ENCODE measurements around the gene KPNA6. TPM values are rescaled to one million over a fixed set of nuclear protein-coding genes. Genes with fewer than 3 reads are reported as not detected.

The KPNA6 gene
- total RNA-seq, 2 experiments from 2014 or later = 65.7 to 67.2 TPM

DNA sequence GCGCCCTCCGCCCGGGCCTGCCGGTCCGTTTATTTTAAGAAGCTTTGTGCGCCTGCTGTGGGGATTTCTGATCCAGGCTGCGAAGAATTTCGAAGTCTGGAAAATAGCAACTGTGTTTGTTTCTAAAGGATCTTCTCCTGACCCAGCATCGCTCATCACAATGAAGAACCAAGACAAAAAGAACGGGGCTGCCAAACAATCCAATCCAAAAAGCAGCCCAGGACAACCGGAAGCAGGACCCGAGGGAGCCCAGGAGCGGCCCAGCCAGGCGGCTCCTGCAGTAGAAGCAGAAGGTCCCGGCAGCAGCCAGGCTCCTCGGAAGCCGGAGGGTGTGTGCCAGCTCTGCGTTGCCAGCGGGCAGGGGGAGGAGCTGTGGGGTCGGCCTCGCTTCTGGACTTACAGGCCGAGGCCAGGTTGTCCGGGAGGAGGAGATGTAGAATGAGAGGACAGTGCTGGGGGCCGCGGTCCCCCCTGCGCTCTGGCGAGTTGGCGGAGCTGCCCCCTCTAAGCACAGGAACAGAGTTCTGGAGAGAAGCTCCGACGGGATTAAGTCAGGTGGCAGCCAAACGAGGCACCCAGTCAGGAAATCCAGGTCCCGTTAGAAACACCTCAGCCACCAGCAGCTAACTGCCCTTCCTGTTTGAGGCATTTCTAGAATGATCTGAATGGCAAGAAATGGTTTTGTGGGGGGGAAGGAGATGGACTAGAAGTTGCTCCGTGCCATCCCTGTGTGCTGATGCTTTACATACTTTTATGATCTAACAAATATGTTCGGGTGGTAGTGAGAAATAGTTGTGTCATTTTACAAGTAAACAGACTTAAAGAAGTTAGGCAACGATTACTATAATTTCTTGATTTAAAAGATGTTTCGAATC is 72.6 kb downstream of the KPNA6 start:
- ATAC-seq = peak; percentile 32
- peak; percentile 50 for DNase-seq
- H3K36me3 Mint-ChIP-seq (ENCODE audit: low read depth) = peaks cover 53% of the 10 kb centered on the region
- POLR2A ChIA-PET = interaction anchor here (0.6 to 2.5 kb wide), 13 partner anchors 12 to 165 kb away, joined by 3 to 20 read pairs (median 6); partner anchors contain the start of genes CCDC28B, FAM167B, IQCC and KPNA6
- H3K27ac Mint-ChIP-seq = peak overlapping the region; percentile 99
- H3K4me1 Mint-ChIP-seq (ENCODE audit: low read depth) = peaks cover 50% of the 10 kb centered on the region
- peak overlapping the region; percentile 95 for H3K4me3 Mint-ChIP-seq
- CTCF ChIA-PET = interaction anchor here (0.9 to 2.4 kb wide), 5 partner anchors 20 to 111 kb away, joined by 4 to 11 read pairs (median 6); partner anchors contain the start of genes CCDC28B, HDAC1 and TMEM39B
- no peaks in the 10 kb centered on the region for H3K27me3 Mint-ChIP-seq (ENCODE audit: low read depth)
- H3K9me3 Mint-ChIP-seq (ENCODE audit: insufficient read depth) = no peaks in the 10 kb centered on the region

DNA sequence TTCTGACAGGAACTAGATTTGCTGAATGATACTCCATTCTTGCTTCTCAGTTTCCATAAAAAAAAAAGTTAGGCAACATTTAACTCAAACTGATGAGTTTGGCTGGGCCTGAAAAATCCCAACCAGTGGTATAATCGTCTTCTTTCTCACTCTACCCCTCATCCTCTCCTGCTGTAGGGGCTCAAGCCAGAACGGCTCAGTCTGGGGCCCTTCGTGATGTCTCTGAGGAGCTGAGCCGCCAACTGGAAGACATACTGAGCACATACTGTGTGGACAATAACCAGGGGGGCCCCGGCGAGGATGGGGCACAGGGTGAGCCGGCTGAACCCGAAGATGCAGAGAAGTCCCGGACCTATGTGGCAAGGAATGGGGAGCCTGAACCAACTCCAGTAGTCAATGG is 73.2 kb downstream of the KPNA6 start:
- ATAC-seq = no peak
- ChIA-PET POLR2A (interaction anchor here (1.2 to 2.5 kb wide), 6 partner anchors 14 to 165 kb away, joined by 3 to 20 read pairs (median 6); partner anchors contain the start of genes CCDC28B and IQCC), CTCF (interaction anchor here (1.1 kb wide), 1 partner anchor 68 kb away, joined by 5 read pairs; no protein-coding TSS in a partner anchor)
- peak overlapping the region; percentile 95 for H3K4me3 Mint-ChIP-seq
- peaks cover 52% of the 10 kb centered on the region for H3K4me1 Mint-ChIP-seq (ENCODE audit: low read depth)
- no peaks in the 10 kb centered on the region for H3K27me3 Mint-ChIP-seq (ENCODE audit: low read depth)
- no peak for DNase-seq
- H3K27ac Mint-ChIP-seq = peak overlapping the region; percentile 99
- H3K36me3 Mint-ChIP-seq (ENCODE audit: low read depth) = peaks cover 55% of the 10 kb centered on the region
- no peaks in the 10 kb centered on the region for H3K9me3 Mint-ChIP-seq (ENCODE audit: insufficient read depth)

DNA sequence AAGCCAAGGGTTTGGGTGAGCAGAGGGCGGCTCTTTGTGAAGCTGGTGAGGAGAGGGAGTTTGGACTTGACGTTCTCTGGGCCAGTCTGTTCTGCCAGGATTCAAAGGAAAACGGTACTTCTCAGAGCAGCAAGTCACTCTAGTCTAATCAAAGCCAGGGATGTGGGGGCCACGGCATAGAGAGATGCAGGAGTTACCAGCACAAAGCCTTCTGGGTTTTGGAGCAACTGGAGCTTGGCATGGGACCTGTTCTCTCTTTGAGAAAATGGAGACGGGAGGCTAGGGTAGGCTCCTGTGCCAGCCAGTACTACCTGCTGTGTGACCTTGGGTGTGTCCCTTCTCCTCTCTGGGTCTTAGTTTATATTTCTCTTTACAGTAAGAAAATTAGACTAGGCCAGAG is 73.7 kb downstream of the KPNA6 start:
- DNase-seq = no peak
- Mint-ChIP-seq H3K27ac (peak overlapping the region; percentile 99), H3K36me3 (ENCODE audit: low read depth) (peaks cover 58% of the 10 kb centered on the region), H3K4me1 (ENCODE audit: low read depth) (peaks cover 57% of the 10 kb centered on the region), H3K9me3 (ENCODE audit: insufficient read depth) (no peaks in the 10 kb centered on the region), H3K27me3 (ENCODE audit: low read depth) (no peaks in the 10 kb centered on the region), H3K4me3 (peak overlapping the region; percentile 95)
- POLR2A ChIA-PET = interaction anchor here (1.2 to 2.5 kb wide), 4 partner anchors 14 to 71 kb away, joined by 3 to 20 read pairs (median 6); partner anchors contain the start of gene CCDC28B
- ATAC-seq = no peak
- CTCF ChIA-PET = interaction anchor here (1.1 kb wide), 1 partner anchor 71 kb away, joined by 4 read pairs; no protein-coding TSS in a partner anchor

- ATAC-seq = no peak
- POLR2A ChIA-PET = no interaction called here
- Mint-ChIP-seq H3K9me3 (ENCODE audit: insufficient read depth) (no peaks in the 10 kb centered on the region), H3K4me3 (peak overlapping the region; percentile 95), H3K36me3 (ENCODE audit: low read depth) (peaks cover 57% of the 10 kb centered on the region), H3K27me3 (ENCODE audit: low read depth) (no peaks in the 10 kb centered on the region), H3K27ac (peak overlapping the region; percentile 36), H3K4me1 (ENCODE audit: low read depth) (peaks cover 59% of the 10 kb centered on the region)
- CTCF ChIA-PET = interaction anchor here (1.1 kb wide), 1 partner anchor 71 kb away, joined by 4 read pairs; no protein-coding TSS in a partner anchor
- no peak for DNase-seq
These were observed 74.2 kb downstream of the KPNA6 start for GRCh38 chr1:32182060-32182459.

DNA sequence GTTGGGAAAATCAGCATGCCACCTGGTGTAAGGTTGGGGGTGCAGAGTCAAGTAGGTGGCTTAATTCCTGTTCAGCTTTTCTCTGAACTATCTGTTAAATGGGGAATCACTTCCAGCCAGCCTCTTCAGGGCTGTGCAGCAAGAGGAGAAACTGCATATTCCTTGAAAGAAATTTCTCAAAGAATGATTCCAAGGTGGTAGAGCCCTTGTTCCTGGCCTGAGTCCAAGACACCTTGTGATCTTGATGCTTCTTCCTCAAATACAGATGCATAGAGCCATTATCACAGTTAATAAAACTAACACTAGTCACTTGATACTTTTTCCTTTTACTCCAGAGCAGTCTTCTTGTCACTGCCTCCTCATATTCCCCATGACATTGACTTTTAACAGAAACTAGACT is 76.8 kb downstream of the KPNA6 start:
- Mint-ChIP-seq H3K4me3 (no peak overlapping the region), H3K27me3 (ENCODE audit: low read depth) (no peaks in the 10 kb centered on the region), H3K4me1 (ENCODE audit: low read depth) (peaks cover 56% of the 10 kb centered on the region), H3K36me3 (ENCODE audit: low read depth) (peaks cover 73% of the 10 kb centered on the region), H3K9me3 (ENCODE audit: insufficient read depth) (no peaks in the 10 kb centered on the region), H3K27ac (peak overlapping the region; percentile 21)
- ATAC-seq = no peak
- CTCF ChIA-PET = interaction anchor here (0.7 to 0.9 kb wide), 2 partner anchors 31 to 216 kb away, joined by 3 to 5 read pairs; no protein-coding TSS in a partner anchor
- POLR2A ChIA-PET = interaction anchor here (0.7 to 1.4 kb wide), 3 partner anchors 10 to 13 kb away, joined by 3 to 4 read pairs (median 4); no protein-coding TSS in a partner anchor
- no peak for DNase-seq

- no peaks in the 10 kb centered on the region for H3K27me3 Mint-ChIP-seq (ENCODE audit: low read depth)
- ChIA-PET POLR2A (interaction anchor here (1.4 kb wide), 1 partner anchor 14 kb away, joined by 3 read pairs; no protein-coding TSS in a partner anchor), CTCF (interaction anchor here (3.2 kb wide), 1 partner anchor 30 kb away, joined by 9 read pairs; no protein-coding TSS in a partner anchor)
- ATAC-seq (no peak), DNase-seq (no peak)
- H3K36me3 Mint-ChIP-seq (ENCODE audit: low read depth) = peaks cover 72% of the 10 kb centered on the region
- peak overlapping the region; percentile 86 for H3K27ac Mint-ChIP-seq
- H3K9me3 Mint-ChIP-seq (ENCODE audit: insufficient read depth) = no peaks in the 10 kb centered on the region
- peaks cover 47% of the 10 kb centered on the region for H3K4me1 Mint-ChIP-seq (ENCODE audit: low read depth)
- H3K4me3 Mint-ChIP-seq = peak overlapping the region; percentile 2
These were observed 78.2 kb downstream of the KPNA6 start for GRCh38 chr1:32186077-32186476.

DNA sequence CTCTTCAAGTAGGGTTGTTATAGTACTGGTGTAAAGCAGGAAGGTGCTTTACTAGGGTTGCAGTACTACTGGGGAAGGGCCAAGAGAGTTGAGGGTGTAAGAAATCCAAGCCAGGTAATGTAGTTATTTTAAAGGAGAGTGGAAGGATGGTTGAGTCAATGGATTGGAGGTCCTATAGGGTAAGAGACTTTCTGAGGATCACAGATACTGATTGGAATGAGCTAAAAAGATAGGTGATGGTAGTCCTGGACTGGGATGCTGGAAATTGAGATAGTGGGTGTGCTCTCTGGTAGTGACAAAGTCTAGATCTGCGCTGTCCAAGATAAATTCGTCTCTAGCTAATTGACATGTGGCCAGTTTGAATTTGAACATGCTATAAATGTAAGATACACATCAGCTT is 78.6 kb downstream of the KPNA6 start:
- ATAC-seq = no peak
- ChIA-PET POLR2A (interaction anchor here (1.4 kb wide), 1 partner anchor 15 kb away, joined by 3 read pairs; no protein-coding TSS in a partner anchor), CTCF (interaction anchor here (3.2 kb wide), 1 partner anchor 29 kb away, joined by 9 read pairs; no protein-coding TSS in a partner anchor)
- H3K27ac Mint-ChIP-seq = peak overlapping the region; percentile 86
- H3K4me3 Mint-ChIP-seq = peak overlapping the region; percentile 2
- DNase-seq = no peak
- peaks cover 42% of the 10 kb centered on the region for H3K4me1 Mint-ChIP-seq (ENCODE audit: low read depth)
- H3K27me3 Mint-ChIP-seq (ENCODE audit: low read depth) = no peaks in the 10 kb centered on the region
- H3K36me3 Mint-ChIP-seq (ENCODE audit: low read depth) = peaks cover 72% of the 10 kb centered on the region
- H3K9me3 Mint-ChIP-seq (ENCODE audit: insufficient read depth) = no peaks in the 10 kb centered on the region

DNA sequence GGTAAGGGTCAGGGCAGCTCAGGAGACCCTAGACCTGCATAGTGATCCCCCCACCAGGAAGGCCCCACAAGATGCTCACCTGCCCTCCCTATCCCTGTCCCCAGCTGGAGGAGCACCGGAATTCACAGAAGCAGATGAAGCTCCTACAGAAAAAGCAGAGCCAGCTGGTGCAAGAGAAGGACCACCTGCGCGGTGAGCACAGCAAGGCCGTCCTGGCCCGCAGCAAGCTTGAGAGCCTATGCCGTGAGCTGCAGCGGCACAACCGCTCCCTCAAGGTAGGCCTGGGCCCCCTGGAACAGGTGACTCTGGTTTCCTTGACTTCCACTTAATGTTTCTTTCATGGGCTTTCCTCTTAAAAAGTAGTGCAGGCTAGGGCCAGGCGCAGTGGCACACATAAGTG is 80.0 kb downstream of the KPNA6 start:
- DNase-seq (no peak), ATAC-seq (no peak)
- ChIA-PET CTCF (interaction anchor here (3.2 kb wide), 1 partner anchor 28 kb away, joined by 9 read pairs; no protein-coding TSS in a partner anchor), POLR2A (no interaction called here)
- no peaks in the 10 kb centered on the region for H3K9me3 Mint-ChIP-seq (ENCODE audit: insufficient read depth)
- peaks cover 72% of the 10 kb centered on the region for H3K36me3 Mint-ChIP-seq (ENCODE audit: low read depth)
- peaks cover 36% of the 10 kb centered on the region for H3K4me1 Mint-ChIP-seq (ENCODE audit: low read depth)
- H3K27me3 Mint-ChIP-seq (ENCODE audit: low read depth) = no peaks in the 10 kb centered on the region
- H3K4me3 Mint-ChIP-seq = no peak overlapping the region
- H3K27ac Mint-ChIP-seq = no peak overlapping the region

DNA sequence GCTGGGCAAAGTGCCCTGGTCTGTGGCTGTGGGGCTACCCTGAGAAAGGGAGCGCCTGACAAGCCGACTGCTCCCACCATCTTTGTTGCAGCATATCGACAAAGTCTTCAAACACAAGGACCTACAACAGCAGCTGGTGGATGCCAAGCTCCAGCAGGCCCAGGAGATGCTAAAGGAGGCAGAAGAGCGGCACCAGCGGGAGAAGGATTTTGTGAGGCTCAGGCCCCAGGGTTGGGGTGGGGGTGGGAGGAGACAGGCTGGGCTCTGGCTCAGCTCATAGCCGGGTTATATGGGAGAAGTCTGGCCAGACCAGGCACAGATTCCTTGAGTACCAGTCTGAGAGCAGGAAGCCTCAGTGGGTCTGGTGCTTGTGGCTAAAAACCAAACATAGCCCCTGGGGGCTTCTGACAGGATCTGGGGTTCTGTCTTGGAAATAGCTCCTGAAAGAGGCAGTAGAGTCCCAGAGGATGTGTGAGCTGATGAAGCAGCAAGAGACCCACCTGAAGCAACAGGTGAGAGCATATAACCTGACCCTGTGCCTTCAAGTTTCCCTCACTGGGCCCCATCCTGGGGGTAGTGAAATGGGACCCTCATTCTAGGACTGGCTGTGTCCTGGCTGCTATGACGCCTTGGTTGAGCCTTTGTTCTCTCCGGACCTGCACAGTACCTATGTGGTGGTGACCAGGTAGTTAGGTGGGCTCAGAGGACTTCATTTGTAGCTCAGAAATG is 84.5 kb downstream of the KPNA6 start:
- H3K4me3 Mint-ChIP-seq = no peak overlapping the region
- H3K27me3 Mint-ChIP-seq (ENCODE audit: low read depth) = no peaks in the 10 kb centered on the region
- no peaks in the 10 kb centered on the region for H3K9me3 Mint-ChIP-seq (ENCODE audit: insufficient read depth)
- CTCF ChIA-PET = interaction anchor here (1.0 to 1.1 kb wide), 2 partner anchors 8 to 23 kb away, joined by 3 read pairs; partner anchors contain the start of gene CCDC28B
- no peak for DNase-seq
- H3K27ac Mint-ChIP-seq = no peak overlapping the region
- POLR2A ChIA-PET = interaction anchor here (1.2 kb wide), 1 partner anchor 12 kb away, joined by 6 read pairs; no protein-coding TSS in a partner anchor
- peaks cover 53% of the 10 kb centered on the region for H3K4me1 Mint-ChIP-seq (ENCODE audit: low read depth)
- peaks cover 89% of the 10 kb centered on the region for H3K36me3 Mint-ChIP-seq (ENCODE audit: low read depth)
- ATAC-seq = no peak

DNA sequence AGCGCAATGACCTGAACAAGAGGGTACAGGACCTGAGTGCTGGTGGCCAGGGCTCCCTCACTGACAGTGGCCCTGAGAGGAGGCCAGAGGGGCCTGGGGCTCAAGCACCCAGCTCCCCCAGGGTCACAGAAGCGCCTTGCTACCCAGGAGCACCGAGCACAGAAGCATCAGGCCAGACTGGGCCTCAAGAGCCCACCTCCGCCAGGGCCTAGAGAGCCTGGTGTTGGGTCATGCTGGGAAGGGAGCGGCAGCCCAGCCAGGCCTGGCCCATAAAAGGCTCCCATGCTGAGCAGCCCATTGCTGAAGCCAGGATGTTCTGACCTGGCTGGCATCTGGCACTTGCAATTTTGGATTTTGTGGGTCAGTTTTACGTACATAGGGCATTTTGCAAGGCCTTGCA is 87.1 kb downstream of the KPNA6 start:
- POLR2A ChIA-PET = interaction anchor here (1.0 to 1.3 kb wide), 5 partner anchors 10 to 97 kb away, joined by 3 to 7 read pairs (median 4); partner anchors contain the start of gene HDAC1
- H3K27me3 Mint-ChIP-seq (ENCODE audit: low read depth) = no peaks in the 10 kb centered on the region
- DNase-seq (no peak), ATAC-seq (no peak)
- H3K9me3 Mint-ChIP-seq (ENCODE audit: insufficient read depth) = no peaks in the 10 kb centered on the region
- H3K36me3 Mint-ChIP-seq (ENCODE audit: low read depth) = peaks cover 82% of the 10 kb centered on the region
- CTCF ChIA-PET = interaction anchor here (1.5 kb wide), 2 partner anchors 21 to 87 kb away, joined by 6 read pairs; partner anchors contain the start of gene KPNA6
- peaks cover 67% of the 10 kb centered on the region for H3K4me1 Mint-ChIP-seq (ENCODE audit: low read depth)
- peak overlapping the region; percentile 29 for H3K27ac Mint-ChIP-seq
- H3K4me3 Mint-ChIP-seq = no peak overlapping the region

GRCh38 chr1:32195531-32195930 is 87.7 kb downstream of the KPNA6 start:
- ATAC-seq (no peak), DNase-seq (no peak)
- POLR2A ChIA-PET = interaction anchor here (1.0 to 1.5 kb wide), 5 partner anchors 11 to 199 kb away, joined by 3 to 7 read pairs (median 3); partner anchors contain the start of genes BSDC1 and HDAC1
- CTCF ChIA-PET = interaction anchor here (1.5 to 8.0 kb wide), 2 partner anchors 20 to 87 kb away, joined by 6 to 52 read pairs; partner anchors contain the start of gene KPNA6
- H3K4me3 Mint-ChIP-seq = no peak overlapping the region
- H3K9me3 Mint-ChIP-seq (ENCODE audit: insufficient read depth) = no peaks in the 10 kb centered on the region
- peaks cover 77% of the 10 kb centered on the region for H3K36me3 Mint-ChIP-seq (ENCODE audit: low read depth)
- peak overlapping the region; percentile 29 for H3K27ac Mint-ChIP-seq
- peaks cover 71% of the 10 kb centered on the region for H3K4me1 Mint-ChIP-seq (ENCODE audit: low read depth)
- H3K27me3 Mint-ChIP-seq (ENCODE audit: low read depth) = no peaks in the 10 kb centered on the region
